GM18499 (cell line): ENCODE measurements around the gene DNAH17.

Source experiments
- ATAC-seq: cut with Tn5 transposase; IDR thresholded peaks from one replicate; pipeline ENCODE4 v1.9.1; 2021; ENCODE audit warnings: moderate number of reproducible peaks; ENCODE audit not compliant: insufficient read depth, unreplicated experiment

Gene DNAH17

GRCh38 chr17:78435330-78436005, 141.7 kb downstream of the DNAH17 start:
- ATAC-seq, result no peak

GRCh38 chr17:78434455-78435329, 142.5 kb downstream of the DNAH17 start:
- ATAC-seq, result no peak

- no peak for ATAC-seq
These were observed 143.3 kb downstream of the DNAH17 start for GRCh38 chr17:78433780-78434335.

DNA sequence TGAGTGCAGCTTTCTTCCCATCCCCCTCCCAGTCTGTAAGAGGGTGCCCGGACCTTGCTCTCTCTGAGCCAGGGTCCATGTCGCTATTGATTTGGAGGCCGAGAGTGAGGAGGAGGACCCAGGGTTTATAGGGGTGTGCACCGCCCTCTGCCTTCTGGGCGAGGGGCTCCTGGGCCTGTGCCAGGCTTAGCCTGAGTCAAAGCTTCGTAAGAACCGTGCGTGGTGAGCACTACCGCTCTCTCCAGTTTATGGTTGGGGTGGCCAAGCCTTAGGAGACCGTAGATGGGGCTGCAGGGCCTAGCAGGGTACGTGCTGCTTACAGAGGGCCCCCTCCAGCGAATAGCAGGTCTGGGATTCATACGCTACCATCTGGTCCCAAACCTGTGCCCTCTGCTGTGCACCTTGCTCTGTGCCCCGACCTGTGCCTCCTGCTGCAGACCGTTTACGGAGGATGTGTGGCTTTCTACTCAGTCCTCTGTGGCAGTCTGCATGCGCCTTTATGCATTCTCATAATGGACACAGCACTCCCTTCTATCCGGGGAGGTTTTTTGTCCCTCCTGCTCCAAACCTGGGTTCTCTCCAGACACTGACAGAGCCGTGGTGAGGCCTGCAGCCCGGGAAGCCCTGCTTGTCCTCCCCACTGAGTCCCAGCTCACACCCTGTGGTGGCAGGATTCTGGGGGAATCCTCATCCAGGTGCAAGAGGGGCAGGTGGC, 144.0 kb downstream of the DNAH17 start:
- no peak for ATAC-seq

DNA sequence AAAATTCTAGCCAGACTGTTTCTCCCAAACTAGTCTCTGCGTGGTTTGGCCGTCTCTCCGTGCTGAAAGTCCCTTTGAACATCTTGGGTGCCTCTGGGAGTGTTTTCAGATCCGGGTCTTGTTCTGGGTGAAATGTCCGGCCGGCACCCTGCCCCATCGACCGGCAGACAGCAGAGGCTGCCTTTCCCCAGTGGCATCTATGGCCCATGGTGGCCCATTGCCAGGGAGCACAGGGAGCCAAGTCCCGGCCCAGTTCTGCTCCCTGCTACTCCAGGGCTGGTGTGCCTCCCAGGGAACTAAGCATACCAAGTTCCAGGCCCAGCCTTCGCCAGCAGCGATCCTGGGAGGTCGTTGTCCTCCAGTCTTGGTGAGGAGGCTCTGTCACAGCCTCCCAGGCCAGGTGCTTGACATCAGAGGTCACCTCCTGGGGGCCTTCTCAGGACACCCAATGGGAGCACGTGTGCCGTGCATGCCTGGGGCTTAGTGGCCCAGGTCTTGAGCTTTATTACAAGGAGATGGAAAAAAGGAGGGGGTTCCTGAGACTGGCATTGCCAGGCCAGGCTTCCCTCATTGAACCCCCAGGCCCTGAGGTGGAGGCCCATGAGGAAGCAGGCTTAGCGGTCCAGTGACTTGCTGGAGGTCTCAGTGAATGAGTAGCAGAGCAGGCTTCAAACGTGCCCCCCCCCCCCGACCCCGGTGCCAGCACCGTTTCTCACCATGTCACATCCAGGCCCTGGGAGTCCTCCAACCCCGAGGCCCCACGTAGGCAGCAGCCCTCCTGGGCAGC, 144.8 kb downstream of the DNAH17 start:
- no peak for ATAC-seq

DNA sequence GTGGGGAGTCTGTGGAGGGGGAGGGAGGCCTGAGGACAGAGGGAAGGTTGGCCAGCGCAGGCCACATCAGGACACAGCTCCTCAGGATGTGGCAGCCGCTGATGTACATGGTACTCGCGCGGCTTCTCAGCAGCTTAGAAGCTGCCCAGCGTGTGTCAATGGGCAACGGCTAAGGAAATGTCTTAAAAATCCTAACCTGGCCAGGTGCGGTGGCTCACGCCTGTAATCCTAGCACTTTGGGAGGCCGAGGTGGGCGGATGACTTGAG, 145.6 kb downstream of the DNAH17 start:
- no peak for ATAC-seq

DNA sequence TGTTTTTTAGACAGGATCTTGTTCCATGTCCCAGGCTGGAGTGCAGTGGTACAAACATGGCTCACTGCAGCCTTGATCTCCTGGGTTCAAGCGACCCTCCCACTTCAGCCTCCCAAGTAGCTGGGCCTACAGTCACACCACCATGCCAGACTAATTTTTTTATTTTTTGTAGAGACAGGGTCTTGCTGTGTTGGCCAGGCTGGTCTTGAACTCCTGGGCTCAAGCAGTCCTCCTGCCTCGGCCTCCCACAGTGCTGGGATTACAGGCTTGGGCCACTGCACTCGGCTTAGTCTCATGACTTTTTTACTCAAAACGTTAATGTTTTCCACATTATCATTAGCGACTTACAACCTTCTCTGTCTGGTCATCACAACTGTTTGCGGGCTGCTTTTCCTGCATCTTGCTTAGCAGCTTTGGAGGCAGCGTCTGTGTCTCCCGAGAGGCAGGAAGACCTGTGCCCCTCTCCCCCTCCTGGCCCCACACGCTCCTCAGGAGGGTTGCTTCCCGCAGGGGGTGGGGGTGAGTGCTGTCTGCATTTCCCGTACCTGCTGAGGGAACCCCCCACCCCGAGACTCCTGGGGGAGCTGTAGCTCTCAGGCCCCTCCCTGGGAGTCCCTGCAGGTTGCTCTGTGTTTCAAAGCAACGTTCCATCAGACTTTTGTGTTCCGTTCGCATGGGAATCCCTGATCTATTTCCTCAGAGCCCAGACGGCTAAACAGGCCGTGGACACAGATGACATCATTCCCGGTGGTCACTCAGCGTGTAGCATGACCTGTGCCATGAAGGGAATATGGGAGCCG, 146.1 kb downstream of the DNAH17 start:
- no peak for ATAC-seq

DNA sequence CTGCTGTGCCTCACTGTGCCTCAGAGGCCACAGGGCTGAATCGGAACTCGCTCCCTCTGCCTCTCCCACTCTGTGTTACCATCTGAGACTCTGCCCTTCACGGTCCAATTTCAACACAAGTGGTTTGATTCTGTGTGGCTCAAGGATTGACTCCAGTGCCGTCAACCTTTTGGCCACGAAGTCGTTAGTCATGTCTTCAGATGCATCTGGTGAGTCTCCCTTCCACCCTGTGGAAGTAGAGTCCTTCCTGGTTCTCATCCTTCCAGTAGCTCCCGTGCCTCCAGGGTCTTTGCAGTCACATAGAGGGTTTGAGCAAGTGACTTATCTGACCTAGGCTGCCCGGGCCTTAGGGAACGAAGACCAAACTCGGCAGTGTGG, 147.6 kb downstream of the DNAH17 start:
- ATAC-seq, result no peak

DNA sequence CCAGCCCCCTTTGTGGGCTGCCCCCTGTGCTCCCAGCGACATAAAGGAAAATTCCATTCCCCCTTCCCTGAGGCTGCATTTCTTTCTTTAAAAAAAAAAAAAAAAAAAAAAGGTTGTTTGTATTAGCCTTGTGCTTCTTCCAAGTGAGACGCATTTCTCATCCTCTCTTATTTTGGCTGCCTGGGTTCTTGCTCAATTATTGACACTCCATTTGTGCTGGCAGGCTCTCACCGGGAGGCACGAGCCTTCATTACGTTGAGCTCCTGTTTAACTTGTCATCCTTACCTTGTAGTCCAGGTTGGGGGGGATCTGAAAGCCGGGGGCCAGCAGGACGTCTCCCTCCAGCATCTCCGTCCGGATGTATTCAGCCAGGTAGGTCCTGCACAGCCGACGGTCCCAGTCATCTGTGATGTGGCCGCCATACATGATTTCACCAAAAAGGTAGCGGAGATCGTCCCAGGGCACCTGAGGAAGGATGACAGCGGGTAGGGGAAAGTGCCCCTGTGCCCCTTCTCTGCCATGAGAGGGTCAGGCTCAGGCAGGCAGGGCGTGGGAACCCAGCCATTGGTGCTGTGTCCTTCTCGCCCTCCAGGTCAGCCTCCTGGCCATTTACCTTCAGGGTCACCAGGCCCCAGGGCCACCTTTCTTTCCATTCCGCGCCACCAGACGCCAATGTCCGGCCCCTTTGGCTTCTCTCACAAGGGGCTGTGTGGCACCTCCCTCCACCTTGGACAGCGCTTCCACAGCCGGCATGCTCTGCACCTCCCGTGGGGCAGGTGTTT, 148.2 kb downstream of the DNAH17 start:
- no peak for ATAC-seq

GRCh38 chr17:78428025-78428575, 149.1 kb downstream of the DNAH17 start:
- no peak for ATAC-seq

GRCh38 chr17:78427140-78427539, 150.1 kb downstream of the DNAH17 start:
- no peak for ATAC-seq

DNA sequence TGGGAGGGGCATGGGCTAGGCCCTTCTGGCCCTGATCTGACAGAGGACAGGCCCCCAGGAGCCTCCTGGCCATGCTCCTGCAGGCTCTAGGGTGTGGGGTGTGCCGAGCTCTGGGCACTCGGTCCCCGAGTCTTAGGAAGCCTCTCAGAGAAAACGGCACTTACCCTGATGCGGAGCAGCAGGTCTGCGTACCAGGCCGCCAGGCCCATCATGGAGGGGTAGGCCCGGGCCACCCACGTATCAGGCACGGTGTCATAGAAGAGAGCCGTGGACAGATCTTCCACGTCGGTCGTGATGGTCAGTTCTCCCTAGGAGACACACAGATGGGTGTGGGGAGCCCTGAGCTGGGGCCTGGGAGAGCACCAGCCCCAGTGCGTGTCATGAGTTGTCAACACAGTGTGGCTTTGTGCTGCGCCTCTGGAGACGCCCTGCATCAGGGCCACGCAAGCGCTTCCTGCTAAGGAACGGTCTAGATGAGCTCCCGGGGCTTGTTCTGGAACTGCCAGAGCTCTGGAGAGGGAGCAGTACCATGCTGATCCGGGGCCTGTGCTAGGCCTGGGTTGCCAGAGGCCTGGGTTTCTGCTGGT, 150.8 kb downstream of the DNAH17 start:
- ATAC-seq, result no peak

DNA sequence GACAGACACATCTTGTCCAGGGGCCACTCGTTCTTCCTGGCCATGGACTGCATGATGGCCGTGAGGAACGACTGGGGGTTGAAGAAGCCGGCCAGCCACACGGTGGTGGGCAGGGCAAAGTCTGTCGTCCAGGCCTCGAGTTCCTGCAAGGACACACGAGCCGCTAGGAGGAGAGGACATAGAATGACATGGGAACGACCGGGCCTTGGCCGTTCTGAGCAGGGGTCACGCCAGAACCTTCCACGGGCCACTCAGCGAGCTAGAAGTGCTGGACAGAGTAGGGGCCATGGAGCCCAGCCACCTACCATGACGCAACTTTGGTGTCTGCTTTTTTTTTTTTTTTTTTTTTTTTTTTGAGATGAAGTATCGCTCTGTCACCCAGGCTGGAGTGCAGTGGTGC, 151.8 kb downstream of the DNAH17 start:
- ATAC-seq, result no peak

- no peak for ATAC-seq
These were observed 153.1 kb downstream of the DNAH17 start for GRCh38 chr17:78423961-78424675.

GRCh38 chr17:78422872-78423588, 154.2 kb downstream of the DNAH17 start:
- ATAC-seq, result no peak

DNA sequence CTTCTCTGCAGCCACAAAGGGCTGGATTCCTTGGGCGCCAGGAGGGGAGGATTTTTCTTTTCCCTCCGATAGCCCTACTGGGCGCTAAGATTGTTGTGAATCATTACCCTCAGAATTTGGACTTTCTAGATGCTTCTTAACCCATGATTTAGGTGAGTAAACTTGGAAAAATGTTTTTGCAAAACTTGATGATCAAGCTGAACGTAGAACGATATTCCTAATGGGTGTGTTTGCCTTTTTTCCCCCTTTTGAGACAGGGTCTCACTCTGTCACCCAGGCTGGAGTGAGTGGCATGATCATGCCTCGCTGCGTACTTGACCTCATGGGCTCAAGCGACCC, 155.0 kb downstream of the DNAH17 start:
- ATAC-seq, result no peak
